ENCODE data around the gene PAX5. TPM values are rescaled to one million over a fixed set of nuclear protein-coding genes. Genes with fewer than 3 reads are reported as not detected.

Gene PAX5
- total RNA-seq, 4 donors from 2014 or later: 0.55 TPM; not detected in 3

GRCh38 chr9:36861528-36862205 lies 172.4 kb downstream of the PAX5 start:
- intact Hi-C loops (cut with DNase I; ENCODE audit: low total_unique reads): no loop called here
- no peak for DNase-seq
- H3K36me3 ChIP-seq: no peaks in the 10 kb centered on the region
- no peaks in the 10 kb centered on the region for H3K4me1 ChIP-seq
- no peaks in the 10 kb centered on the region for H3K9me3 ChIP-seq
- no peaks in the 10 kb centered on the region for H3K27me3 ChIP-seq
- TF ChIP-seq POLR2A (IDR thresholded peaks at IDR 0.05): no peak
- no peak for TF ChIP-seq CTCF (IDR thresholded peaks at IDR 0.05)
- H3K27ac ChIP-seq: no peak overlapping the region
- H3K4me3 ChIP-seq: no peak overlapping the region

- H3K9me3 ChIP-seq: no peaks in the 10 kb centered on the region
- no peaks in the 10 kb centered on the region for H3K36me3 ChIP-seq
- TF ChIP-seq POLR2A (IDR thresholded peaks at IDR 0.05): no peak
- TF ChIP-seq CTCF (IDR thresholded peaks at IDR 0.05): no peak
- H3K27ac ChIP-seq: no peak overlapping the region
- H3K4me3 ChIP-seq: no peak overlapping the region
- H3K4me1 ChIP-seq: no peaks in the 10 kb centered on the region
- H3K27me3 ChIP-seq: no peaks in the 10 kb centered on the region
- intact Hi-C loops (cut with DNase I; ENCODE audit: low total_unique reads): no loop called here
- no peak for DNase-seq
These were observed 175.2 kb downstream of the PAX5 start for GRCh38 chr9:36858805-36859375.

DNA sequence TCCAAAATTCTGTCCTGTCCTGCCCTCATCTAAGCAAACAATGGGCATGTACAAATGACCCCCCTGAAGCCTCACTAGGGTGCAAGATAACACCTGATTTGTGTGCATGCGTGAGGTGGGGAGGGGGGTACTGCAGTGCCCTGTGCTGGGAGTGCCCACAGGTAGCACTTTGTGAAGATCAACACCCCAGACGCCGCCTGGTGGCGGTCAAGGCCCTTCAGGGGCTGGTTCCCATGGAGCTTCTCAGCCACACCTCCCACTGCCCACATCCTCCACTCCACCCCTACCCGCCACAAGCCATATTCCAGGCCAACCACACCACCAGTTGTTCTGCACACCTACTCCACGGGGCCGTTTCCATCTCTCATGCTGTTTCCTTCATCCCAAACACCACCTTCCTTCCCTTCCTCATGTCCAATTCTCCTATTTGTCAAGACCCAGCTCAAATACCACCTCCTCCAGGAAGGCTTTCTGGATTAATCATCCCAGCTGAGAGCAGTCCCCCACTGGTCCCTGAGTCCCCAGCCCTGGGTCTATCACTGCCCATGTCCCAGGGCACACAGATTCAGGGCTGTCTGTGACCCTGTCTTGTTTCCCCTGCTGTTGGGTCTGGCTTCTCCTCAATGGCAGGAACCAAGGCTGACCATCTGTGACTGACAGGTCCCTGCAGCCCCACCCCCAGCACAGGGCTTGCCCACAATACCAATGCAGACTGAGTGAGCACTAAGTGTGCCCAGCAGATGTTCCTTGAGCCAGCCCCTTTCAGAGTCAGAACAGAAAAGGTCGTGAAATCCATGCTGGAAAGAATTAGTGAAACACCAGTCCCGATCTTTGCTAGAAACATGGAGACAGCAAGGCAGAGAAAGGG lies 178.4 kb downstream of the PAX5 start:
- H3K4me3 ChIP-seq: no peak overlapping the region
- H3K27ac ChIP-seq: no peak overlapping the region
- no peaks in the 10 kb centered on the region for H3K36me3 ChIP-seq
- intact Hi-C loops (cut with DNase I; ENCODE audit: low total_unique reads): no loop called here
- no peak for DNase-seq
- H3K27me3 ChIP-seq: no peaks in the 10 kb centered on the region
- H3K4me1 ChIP-seq: no peaks in the 10 kb centered on the region
- H3K9me3 ChIP-seq: no peaks in the 10 kb centered on the region
- TF ChIP-seq CTCF (IDR thresholded peaks at IDR 0.05): no peak
- TF ChIP-seq POLR2A (IDR thresholded peaks at IDR 0.05): no peak

DNA sequence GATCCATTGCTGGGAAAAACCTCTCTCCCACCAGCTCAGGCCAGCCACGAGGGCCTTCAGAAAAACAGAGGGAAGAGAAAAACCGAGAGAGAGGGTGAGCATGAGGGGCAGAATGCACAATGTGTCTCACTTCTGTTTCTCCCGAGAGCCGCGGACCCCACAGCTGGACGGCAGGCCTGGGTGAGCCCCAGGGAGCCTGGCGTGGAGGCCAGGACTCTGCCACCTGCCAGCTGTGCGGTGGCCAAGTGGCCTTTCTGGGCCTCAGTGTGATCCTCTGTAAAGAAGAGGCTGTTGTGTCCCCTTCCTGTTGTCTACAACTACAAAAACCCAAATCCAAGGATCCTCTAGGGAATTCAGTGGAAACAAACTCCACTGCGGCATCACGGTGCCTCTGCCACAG lies 179.3 kb downstream of the PAX5 start:
- H3K9me3 ChIP-seq: no peaks in the 10 kb centered on the region
- H3K4me3 ChIP-seq: no peak overlapping the region
- intact Hi-C loops (cut with DNase I; ENCODE audit: low total_unique reads): no loop called here
- H3K27me3 ChIP-seq: no peaks in the 10 kb centered on the region
- no peaks in the 10 kb centered on the region for H3K4me1 ChIP-seq
- TF ChIP-seq CTCF (IDR thresholded peaks at IDR 0.05): no peak
- TF ChIP-seq POLR2A (IDR thresholded peaks at IDR 0.05): no peak
- no peaks in the 10 kb centered on the region for H3K36me3 ChIP-seq
- H3K27ac ChIP-seq: no peak overlapping the region
- no peak for DNase-seq

- Histone ChIP-seq H3K36me3 (no peaks in the 10 kb centered on the region), H3K4me3 (no peak overlapping the region), H3K27me3 (no peaks in the 10 kb centered on the region), H3K4me1 (no peaks in the 10 kb centered on the region), H3K27ac (no peak overlapping the region), H3K9me3 (no peaks in the 10 kb centered on the region)
- TF ChIP-seq POLR2A (IDR thresholded peaks at IDR 0.05) (no peak), CTCF (IDR thresholded peaks at IDR 0.05) (no peak)
- DNase-seq: no peak
- intact Hi-C loops (cut with DNase I; ENCODE audit: low total_unique reads): no loop called here
These were observed 180.0 kb downstream of the PAX5 start for GRCh38 chr9:36854034-36854433.

All from uterus (tissue), 4 donors.